ENCODE results near the gene ELMO1.

Gene ELMO1

DNA sequence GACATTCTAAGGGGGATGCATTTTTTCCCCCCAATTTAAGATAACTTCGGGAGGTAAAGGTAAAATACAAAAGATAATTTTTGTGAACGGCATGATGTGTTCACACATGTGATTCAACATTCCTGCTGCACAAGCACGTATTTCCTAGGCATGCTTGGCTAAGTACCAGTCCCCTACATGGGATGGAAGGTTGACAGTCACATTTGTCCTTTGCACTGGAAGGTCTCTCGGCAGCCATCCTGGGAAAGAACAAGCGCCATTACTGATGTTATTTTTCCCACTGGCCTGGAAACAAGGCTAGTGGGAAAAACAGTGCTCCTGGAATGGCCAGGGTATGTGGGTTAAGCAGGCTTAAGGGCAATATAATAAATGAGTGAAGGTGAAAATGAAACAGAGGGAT, 448.2 kb downstream of the ELMO1 start:
- no peak overlapping the region for H3K27ac ChIP-seq
- no peak for TF ChIP-seq ZFX (IDR thresholded peaks at IDR 0.05; ENCODE audit: borderline replicate concordance)
- TF ChIP-seq CTCF (IDR thresholded peaks at IDR 0.05), result no peak

- TF ChIP-seq CTCF (IDR thresholded peaks at IDR 0.05) (no peak), ZFX (IDR thresholded peaks at IDR 0.05; ENCODE audit: borderline replicate concordance) (no peak)
- no peak overlapping the region for H3K27ac ChIP-seq
Observed at GRCh38 chr7:36999626-37000485, 448.8 kb downstream of the ELMO1 start.

DNA sequence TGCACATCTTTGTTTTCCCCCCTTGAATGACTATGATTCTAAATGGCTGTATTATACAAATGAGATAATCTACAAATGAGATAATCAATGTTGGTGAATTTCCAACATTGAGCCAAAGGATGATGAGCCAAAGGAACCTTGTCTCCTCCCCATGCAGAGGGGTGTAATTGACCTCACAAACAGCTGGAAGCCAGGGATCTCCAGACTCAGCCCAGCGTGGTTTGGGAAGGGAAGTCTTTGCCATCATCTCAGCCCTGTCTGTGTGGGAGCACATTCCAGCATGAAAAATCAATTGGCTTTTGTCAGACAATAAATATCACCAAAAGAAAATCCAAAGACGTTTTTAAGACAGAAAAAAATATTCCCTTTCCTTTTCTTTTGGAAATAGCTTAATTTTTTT, 452.9 kb downstream of the ELMO1 start:
- TF ChIP-seq ZFX (IDR thresholded peaks at IDR 0.05; ENCODE audit: borderline replicate concordance) (no peak), CTCF (IDR thresholded peaks at IDR 0.05) (no peak)
- no peak overlapping the region for H3K27ac ChIP-seq

- no peak for TF ChIP-seq CTCF (IDR thresholded peaks at IDR 0.05)
- TF ChIP-seq ZFX (IDR thresholded peaks at IDR 0.05; ENCODE audit: borderline replicate concordance), result no peak
- no peak overlapping the region for H3K27ac ChIP-seq
Observed at GRCh38 chr7:36994456-36995112, 454.1 kb downstream of the ELMO1 start.

DNA sequence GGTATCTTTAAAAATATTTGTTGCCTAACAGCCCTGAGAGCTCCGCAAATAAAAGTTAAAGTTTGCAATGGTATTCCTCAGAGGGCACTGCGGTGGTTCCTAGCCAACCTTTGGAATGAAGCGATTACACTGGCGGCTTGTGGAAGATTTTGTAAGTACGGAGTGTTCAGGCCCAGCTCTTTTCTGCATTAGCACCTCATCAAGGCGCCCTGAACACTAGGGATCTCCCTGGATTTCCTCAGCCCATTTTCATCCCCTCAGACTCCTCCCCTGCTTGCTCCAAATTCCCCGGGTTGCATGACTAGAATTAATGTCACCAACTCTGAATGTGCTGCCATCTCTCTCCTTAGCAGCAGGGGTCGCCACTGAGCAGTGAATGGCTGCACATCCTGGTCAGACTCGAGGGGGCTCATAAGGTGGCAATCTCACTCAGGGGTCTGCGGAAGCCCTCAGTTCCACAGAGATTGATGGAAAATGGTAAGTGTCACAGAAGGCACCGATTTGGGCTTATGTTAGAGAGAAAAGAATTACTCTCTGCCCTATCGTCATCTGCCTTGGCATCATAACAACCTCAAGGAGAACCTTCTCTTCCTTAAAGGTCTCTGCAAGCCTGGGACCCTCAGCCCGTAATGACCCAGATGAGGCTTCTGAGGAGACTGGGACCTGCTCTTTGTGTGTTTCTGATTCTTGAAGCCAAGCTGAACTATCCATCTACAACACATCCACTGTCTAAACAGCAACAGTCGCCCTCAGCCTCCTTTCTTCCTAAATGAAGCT, 461.5 kb downstream of the ELMO1 start:
- no peak overlapping the region for H3K27ac ChIP-seq
- peak; percentile 98 for TF ChIP-seq CTCF (IDR thresholded peaks at IDR 0.05)
- no peak for TF ChIP-seq ZFX (IDR thresholded peaks at IDR 0.05; ENCODE audit: borderline replicate concordance)

GRCh38 chr7:36986511-36986933, 462.1 kb downstream of the ELMO1 start:
- no peak overlapping the region for H3K27ac ChIP-seq
- TF ChIP-seq ZFX (IDR thresholded peaks at IDR 0.05; ENCODE audit: borderline replicate concordance), result no peak
- TF ChIP-seq CTCF (IDR thresholded peaks at IDR 0.05), result no peak

Data from 22Rv1 (cell line).